Activated CD4-positive, CD25-positive, alpha-beta regulatory T cell treated with anti-CD3 and anti-CD28 coated beads, Interleukin-2, amount 50 U/mL, for 24 hours (primary cell): ENCODE results near the gene FIGNL1.

Source experiments
- ATAC-seq, 2 donors: fragments of 150-1000 bp; cut with Tn5 transposase; one replicate each; pipeline ENCODE4 v1.10.0; 2021; ENCODE audit warnings: mild to moderate bottlenecking in 1 of 2, moderate library complexity in 1 of 2

The FIGNL1 gene

GRCh38 chr7:50426280-50427045 lies 23.7 kb downstream of the FIGNL1 start:
- ATAC-seq = no peak

GRCh38 chr7:50425318-50425717 lies 24.8 kb downstream of the FIGNL1 start:
- ATAC-seq = no peak

DNA sequence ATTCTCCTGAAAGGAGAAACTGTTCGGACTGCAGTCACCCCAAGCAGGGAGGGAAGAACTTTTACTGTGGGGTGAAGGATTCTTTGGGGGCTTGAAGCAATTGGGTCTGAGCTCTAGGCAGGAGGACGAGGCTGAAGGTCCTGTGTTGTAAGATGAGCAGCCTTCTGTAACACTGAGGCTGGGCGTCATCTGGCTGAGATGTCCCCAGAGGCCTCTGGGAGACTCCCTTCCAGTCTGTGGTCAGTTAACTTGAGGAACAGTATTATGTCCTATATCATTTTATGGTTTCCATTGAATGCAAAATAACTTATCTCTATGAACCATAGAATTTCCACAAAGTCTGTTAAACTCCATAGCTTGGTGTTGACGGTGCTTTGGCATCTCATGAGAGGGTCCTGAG lies 26.3 kb downstream of the FIGNL1 start:
- ATAC-seq = no peak

DNA sequence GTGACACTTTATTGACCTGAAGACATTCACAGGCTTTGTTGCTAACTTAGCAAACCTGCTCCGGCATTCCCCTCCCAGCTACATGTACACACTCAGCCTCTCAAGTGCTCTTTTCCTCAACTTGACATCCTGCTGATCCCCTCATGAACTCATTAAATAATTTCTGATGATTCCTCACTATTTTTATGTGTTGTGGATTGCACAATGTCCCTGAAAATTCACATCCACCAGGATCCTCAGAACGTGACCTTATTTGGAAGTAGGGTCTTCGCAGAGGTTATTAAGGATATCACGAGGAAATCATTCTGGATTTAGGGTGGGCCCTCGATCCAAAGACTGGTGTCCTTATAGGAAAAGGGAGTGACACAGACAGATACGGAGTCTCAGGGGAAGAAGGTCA lies 27.3 kb downstream of the FIGNL1 start:
- ATAC-seq = no peak

- no peak for ATAC-seq
These were observed 29.1 kb downstream of the FIGNL1 start for GRCh38 chr7:50421043-50421442.

DNA sequence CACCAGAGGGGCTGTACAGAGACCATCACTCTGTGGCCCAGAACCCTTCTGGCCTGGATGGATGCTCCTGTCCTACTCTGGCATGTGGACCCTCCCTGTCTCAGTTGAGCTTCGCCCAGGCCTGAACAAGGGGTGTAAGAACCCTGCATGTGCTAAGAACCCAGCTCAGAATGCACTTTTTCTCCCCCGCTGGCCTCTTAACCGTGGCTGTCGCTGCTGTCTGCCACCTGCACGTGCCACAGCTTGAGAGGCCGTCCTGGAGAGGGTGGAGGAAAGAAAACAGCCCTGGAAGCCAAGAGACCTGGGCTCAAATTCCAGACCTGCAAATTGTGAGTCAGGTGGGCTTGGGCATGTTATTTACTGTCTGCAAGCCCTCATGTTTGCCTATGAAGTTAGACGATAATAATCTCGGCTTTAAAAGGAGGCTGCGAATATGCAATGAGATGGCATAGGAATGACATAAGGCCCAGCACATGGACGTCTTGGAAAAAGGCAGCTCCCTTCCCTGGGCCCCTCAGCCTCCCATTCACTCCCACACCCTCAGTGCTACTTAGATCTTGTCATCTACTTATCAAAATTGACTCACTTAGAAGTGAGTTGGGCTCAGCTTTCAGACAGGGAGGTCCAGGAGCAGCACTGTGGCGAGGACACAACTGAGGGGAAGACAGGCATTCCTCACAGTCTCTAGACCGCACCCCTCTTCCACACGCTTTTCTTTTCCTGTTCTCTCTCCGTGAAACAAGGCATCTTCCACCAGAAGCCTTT lies 31.4 kb downstream of the FIGNL1 start:
- ATAC-seq = no peak

GRCh38 chr7:50418086-50418515 lies 32.0 kb downstream of the FIGNL1 start:
- ATAC-seq = peak; percentile 93 to 98

GRCh38 chr7:50416527-50417182 lies 33.5 kb downstream of the FIGNL1 start:
- no peak for ATAC-seq

DNA sequence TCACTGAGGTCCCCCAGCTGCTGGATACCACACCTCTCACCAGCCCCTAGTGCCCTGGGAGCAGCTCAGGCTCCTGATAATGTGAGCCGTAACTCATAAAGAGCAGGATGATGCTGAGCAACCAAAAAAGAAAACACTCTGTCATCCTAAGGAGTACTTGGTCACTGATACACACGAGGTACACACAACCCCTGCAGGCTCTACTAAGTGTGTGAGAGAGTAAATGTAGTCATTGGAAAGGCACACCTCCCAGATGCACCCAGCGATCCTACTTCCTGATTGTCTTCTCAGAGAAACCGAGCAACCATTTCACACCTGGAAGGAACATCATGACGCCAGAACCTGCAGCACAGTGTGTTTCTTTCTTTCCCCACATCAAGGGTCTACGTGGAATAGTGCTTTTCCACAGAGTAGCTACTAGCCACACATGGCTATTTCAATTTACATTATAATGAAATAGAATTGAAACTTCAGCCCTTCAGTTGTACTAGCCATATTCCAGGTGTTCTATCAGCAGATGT lies 34.2 kb downstream of the FIGNL1 start:
- no peak for ATAC-seq

DNA sequence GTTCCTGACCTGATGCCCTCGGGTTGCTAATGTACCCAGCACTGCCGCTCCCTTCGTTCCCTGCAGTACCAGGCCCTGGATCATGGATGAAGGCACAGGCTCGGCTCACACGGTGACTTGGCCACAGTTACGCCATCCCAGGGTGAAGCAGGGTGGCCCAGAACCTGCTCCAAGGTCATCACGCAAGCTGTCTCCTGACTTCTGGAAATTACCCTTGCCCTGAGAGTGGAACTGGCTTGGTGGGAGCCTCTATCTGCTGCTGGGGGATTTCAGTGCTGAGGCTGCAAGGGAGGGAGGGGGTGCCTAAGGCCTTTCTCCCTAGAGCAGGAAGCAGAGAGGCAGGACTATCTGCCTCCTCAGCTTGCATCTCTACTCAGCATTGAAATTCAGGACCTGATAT lies 36.6 kb downstream of the FIGNL1 start:
- no peak for ATAC-seq

DNA sequence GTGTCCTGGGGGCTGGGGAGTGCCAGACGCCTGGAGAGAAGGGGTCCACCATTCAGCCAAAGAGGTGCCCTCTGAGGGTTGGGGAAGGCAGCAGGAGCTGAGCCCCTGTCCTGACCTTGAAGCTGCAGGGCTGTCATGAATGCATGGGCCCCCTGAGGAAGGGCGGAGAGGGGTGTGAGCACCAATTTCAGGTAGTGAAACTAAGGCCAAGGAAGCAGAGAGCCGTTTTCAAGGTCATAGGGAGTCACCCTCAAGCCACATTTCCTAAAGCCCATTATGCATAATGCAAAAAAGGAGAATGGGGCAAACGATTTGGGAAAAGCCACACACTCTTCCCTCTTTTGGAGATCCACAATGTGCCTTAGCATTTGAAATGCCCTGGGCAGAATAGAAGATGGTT lies 37.2 kb downstream of the FIGNL1 start:
- no peak for ATAC-seq

GRCh38 chr7:50411332-50411731 lies 38.8 kb downstream of the FIGNL1 start:
- ATAC-seq = no peak

- ATAC-seq = peak; percentile 27 to 43
These were observed 40.0 kb downstream of the FIGNL1 start for GRCh38 chr7:50409856-50410745.

DNA sequence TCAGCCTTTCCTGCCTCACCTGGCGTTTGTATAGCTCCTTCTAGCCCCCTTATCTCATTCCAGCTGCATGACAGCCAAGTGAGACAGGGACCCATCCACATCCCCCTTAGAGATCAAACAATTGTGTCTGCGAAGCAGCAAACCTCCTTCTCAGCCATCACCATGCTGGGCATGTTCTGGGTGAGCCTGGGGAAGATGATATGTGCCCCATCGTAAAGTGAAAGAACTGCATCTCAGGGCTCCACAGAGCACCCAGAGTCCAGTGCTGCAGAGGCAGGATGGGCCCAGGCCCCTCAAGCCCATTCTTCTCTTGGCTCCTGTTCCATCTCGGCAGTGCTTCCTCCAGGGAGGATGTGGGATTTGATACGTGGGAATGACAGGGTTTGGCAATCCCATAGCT lies 43.2 kb downstream of the FIGNL1 start:
- ATAC-seq = no peak

GRCh38 chr7:50405221-50405620 lies 44.9 kb downstream of the FIGNL1 start:
- ATAC-seq = no peak

GRCh38 chr7:50404392-50404791 lies 45.8 kb downstream of the FIGNL1 start:
- no peak for ATAC-seq

DNA sequence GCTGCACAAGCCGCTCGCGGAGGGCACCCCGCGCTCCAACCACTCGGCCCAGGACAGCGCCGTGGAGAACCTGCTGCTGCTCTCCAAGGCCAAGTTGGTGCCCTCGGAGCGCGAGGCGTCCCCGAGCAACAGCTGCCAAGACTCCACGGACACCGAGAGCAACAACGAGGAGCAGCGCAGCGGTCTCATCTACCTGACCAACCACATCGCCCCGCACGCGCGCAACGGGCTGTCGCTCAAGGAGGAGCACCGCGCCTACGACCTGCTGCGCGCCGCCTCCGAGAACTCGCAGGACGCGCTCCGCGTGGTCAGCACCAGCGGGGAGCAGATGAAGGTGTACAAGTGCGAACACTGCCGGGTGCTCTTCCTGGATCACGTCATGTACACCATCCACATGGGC lies 50.0 kb downstream of the FIGNL1 start:
- ATAC-seq = no peak

DNA sequence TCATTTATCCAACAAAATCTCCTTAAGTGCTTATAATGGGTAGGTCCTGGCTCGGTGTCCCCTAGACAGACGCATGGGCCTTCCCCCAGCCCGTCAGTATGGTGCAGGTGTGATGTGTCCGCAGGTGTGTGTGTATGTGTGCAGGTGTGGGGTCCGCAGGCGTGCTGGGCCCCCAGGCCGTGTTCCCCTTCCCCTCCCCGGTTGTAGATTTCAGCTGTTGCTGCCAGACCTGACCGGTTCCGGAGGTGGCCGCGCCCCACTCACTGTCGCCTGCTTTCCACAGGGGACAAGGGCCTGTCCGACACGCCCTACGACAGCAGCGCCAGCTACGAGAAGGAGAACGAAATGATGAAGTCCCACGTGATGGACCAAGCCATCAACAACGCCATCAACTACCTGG lies 50.5 kb downstream of the FIGNL1 start:
- ATAC-seq = no peak

DNA sequence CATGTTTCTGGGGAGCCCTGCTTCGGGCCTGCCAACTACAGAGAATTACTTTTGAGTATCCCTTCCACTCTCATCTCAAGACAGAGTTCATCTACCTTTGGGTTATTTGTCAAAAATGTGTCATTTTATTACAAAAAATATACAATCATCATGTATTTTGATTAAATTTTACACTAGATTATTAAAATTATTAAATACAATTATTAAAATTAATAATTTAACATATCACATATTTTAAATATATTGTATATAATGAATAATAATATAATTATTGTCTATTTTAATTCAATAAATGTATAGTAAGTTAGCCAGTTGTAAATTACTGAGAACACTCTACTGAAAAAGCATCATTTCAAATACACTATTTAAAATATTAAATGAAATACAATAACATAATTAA lies 50.9 kb downstream of the FIGNL1 start:
- ATAC-seq = no peak

- peak; percentile 9 to 44 for ATAC-seq
These were observed 52.2 kb downstream of the FIGNL1 start for GRCh38 chr7:50397971-50398324.

GRCh38 chr7:50397320-50397970 lies 52.7 kb downstream of the FIGNL1 start:
- ATAC-seq = peak; percentile 39 to 45

DNA sequence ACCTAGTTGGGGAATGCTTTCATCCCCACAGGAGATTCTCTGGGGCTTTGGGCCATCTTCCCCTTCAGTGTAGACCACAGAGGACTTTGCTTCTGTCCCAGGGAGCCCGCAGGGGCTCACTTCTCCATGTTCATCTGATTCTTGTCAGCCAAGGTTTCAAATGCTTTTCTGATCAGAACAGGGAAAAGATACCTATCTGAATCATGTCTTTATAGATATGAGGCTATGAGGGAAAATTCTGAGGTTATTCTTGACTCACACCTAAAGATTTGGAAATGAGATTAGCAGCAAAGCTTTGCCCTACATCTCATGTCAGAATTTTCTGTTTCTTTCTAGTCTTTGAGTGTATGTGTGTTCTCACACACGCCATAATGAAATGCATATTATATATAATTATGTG lies 53.3 kb downstream of the FIGNL1 start:
- ATAC-seq = peak; percentile 62 to 64
